ENCODE data around the gene PRSS2. TPM values are rescaled to one million over a fixed set of nuclear protein-coding genes. Genes with fewer than 3 reads are reported as not detected.
"Not testable (repeated sequence)": the region's sequence is repeated elsewhere in the genome, so short reads cannot be mapped to it uniquely, and the experiment has no call there.

The PRSS2 gene
- total and polyA plus RNA-seq, 2 donors (not counting 3 experiments of a cell fraction or from before 2014, with no cell fraction given): 0.25 TPM; not detected in 1

- Histone ChIP-seq H3K27me3 (ENCODE audit: control insufficient read depth in 2 of 2, insufficient read depth in 2 of 2, low read length in 2 of 2) (peaks cover 3 to 9% of the 10 kb centered on the region in 2 experiments), H3K4me1 (ENCODE audit: control insufficient read depth, extremely low read depth, insufficient read depth, low read length) (peaks cover 3% of the 10 kb centered on the region), H3K79me2 (ENCODE audit: control insufficient read depth, insufficient read depth, low read length) (no peaks in the 10 kb centered on the region), H4K20me1 (replicated peaks; ENCODE audit: control insufficient read depth, extremely low read depth, insufficient read depth, low read length) (no peaks in the 10 kb centered on the region), H3K9me1 (replicated peaks; ENCODE audit: control insufficient read depth, extremely low read depth, insufficient read depth, low read length) (no peaks in the 10 kb centered on the region), H3K36me3 (ENCODE audit: control insufficient read depth in 2 of 2, extremely low read depth in 1 of 2, insufficient read depth in 2 of 2, low read length in 2 of 2) (no peaks in the 10 kb centered on the region), H3K4me2 (ENCODE audit: insufficient read depth, low read length) (no peak overlapping the region), H3K9ac (replicated peaks; ENCODE audit: extremely low read depth, insufficient read depth, low read length) (no peak overlapping the region), H3K27ac (ENCODE audit: insufficient read depth, low read depth, low read length) (no peak overlapping the region), H3K4me3 (replicated peaks in 1 of 3; ENCODE audit: insufficient read depth in 1 of 3, low read depth in 1 of 3, low read length in 3 of 3) (no peak overlapping the region), H2AFZ (ENCODE audit: low read depth, low read length) (no peak overlapping the region), H3K9me3 (replicated peaks; ENCODE audit: control insufficient read depth, insufficient read depth, low read length) (no peaks in the 10 kb centered on the region)
- DNase-seq (ENCODE audit: low read depth, low spot score): no peak
- TF ChIP-seq MAX (IDR thresholded peaks at IDR 0.05; ENCODE audit: insufficient read depth, insufficient read length) (no peak), FOS (IDR thresholded peaks at IDR 0.05; ENCODE audit: borderline replicate concordance, insufficient read depth, low read length) (no peak), GATA2 (IDR thresholded peaks at IDR 0.05; ENCODE audit: insufficient read depth, insufficient read length, low read depth, low read length) (no peak), EZH2 (IDR thresholded peaks at IDR 0.05; ENCODE audit: borderline replicate concordance, low read depth, low read length, severe bottlenecking) (no peak), JUN (IDR thresholded peaks at IDR 0.05; ENCODE audit: borderline replicate concordance, insufficient read depth, insufficient read length, low read depth) (no peak), MYC (IDR thresholded peaks at IDR 0.05; ENCODE audit: low read depth, low read length) (no peak), POLR2AphosphoS5 (IDR thresholded peaks at IDR 0.05; ENCODE audit: insufficient read depth, low read depth, low read length) (no peak), POLR2A (IDR thresholded peaks at IDR 0.05; ENCODE audit: low read depth, low read length) (no peak), CTCF (IDR thresholded peaks at IDR 0.05; ENCODE audit: extremely low read depth in 1 of 2, insufficient read depth in 1 of 2, low read depth in 1 of 2, low read length in 2 of 2) (no peak)
- intact Hi-C loops (cut with micrococcal nuclease): no loop called here
- FAIRE-seq: no peak
- dilution Hi-C loops (cut with MboI; ENCODE audit: extremely low pct_ligation_motif_present, low sequenced_read_pairs): no loop called here
- POLR2A ChIA-PET: no interaction called here
- BruUV-seq (replicated peaks): no TSS peak
- CTCF ChIA-PET: interaction anchor here (1.2 to 3.0 kb wide), 2 partner anchors 10 to 30 kb away, joined by 4 to 15 read pairs; no protein-coding TSS in a partner anchor
Measured at GRCh38 chr7:142753366-142753765, 17.4 kb upstream of the PRSS2 start.

GRCh38 chr7:142753925-142754491 lies 16.8 kb upstream of the PRSS2 start:
- H3K4me1 ChIP-seq (ENCODE audit: control insufficient read depth, extremely low read depth, insufficient read depth, low read length); H3K27ac ChIP-seq (ENCODE audit: insufficient read depth, low read depth, low read length); H3K9me1 ChIP-seq (replicated peaks; ENCODE audit: control insufficient read depth, extremely low read depth, insufficient read depth, low read length); H3K9me3 ChIP-seq (replicated peaks; ENCODE audit: control insufficient read depth, insufficient read depth, low read length); H4K20me1 ChIP-seq (replicated peaks; ENCODE audit: control insufficient read depth, extremely low read depth, insufficient read depth, low read length); dilution Hi-C loops (cut with MboI; ENCODE audit: extremely low pct_ligation_motif_present, low sequenced_read_pairs); H3K79me2 ChIP-seq (ENCODE audit: control insufficient read depth, insufficient read depth, low read length); H3K4me3 ChIP-seq (replicated peaks in 1 of 3; ENCODE audit: insufficient read depth in 1 of 3, low read depth in 1 of 3, low read length in 3 of 3); BruUV-seq (replicated peaks); POLR2A ChIA-PET; H3K9ac ChIP-seq (replicated peaks; ENCODE audit: extremely low read depth, insufficient read depth, low read length); H3K36me3 ChIP-seq (ENCODE audit: control insufficient read depth in 2 of 2, extremely low read depth in 1 of 2, insufficient read depth in 2 of 2, low read length in 2 of 2); H2AFZ ChIP-seq (ENCODE audit: low read depth, low read length); DNase-seq (ENCODE audit: low read depth, low spot score); H3K4me2 ChIP-seq (ENCODE audit: insufficient read depth, low read length); FAIRE-seq: not testable (repeated sequence)
- intact Hi-C loops (cut with micrococcal nuclease): loop anchor here (2.0 kb wide), 1 partner anchor 23 kb away; no protein-coding TSS in a partner anchor
- H3K27me3 ChIP-seq (ENCODE audit: control insufficient read depth in 2 of 2, insufficient read depth in 2 of 2, low read length in 2 of 2): peaks cover 3 to 12% of the 10 kb centered on the region in 2 experiments
- CTCF ChIA-PET: interaction anchor here (1.2 to 3.0 kb wide), 2 partner anchors 10 to 29 kb away, joined by 4 to 15 read pairs; no protein-coding TSS in a partner anchor
